NT2/D1 (cell line): ENCODE data around the gene MSH5.

Experiments
- SUZ12 ChIP-seq: IDR thresholded peaks from 2 replicates; pipeline ENCODE4 v1.6.1; 2011; ENCODE audit not compliant: insufficient read length, insufficient read depth; ENCODE audit errors: extremely low read depth
- YY1 ChIP-seq: IDR thresholded peaks from 2 replicates; pipeline ENCODE4 v1.6.1; 2011; ENCODE audit not compliant: insufficient read length, insufficient read depth
- ZNF274 ChIP-seq: IDR thresholded peaks from 2 replicates; pipeline ENCODE4 v1.6.1; 2011; ENCODE audit warnings: mild to moderate bottlenecking, low read depth, low read length

- TF ChIP-seq ZNF274: no peak
- no peak for TF ChIP-seq YY1
- no peak for TF ChIP-seq SUZ12
Observed at GRCh38 chr6:31740397-31741223, 805 bp downstream of the MSH5 start.
